ENCODE data around the gene AGXT2. TPM values are rescaled to one million over a fixed set of nuclear protein-coding genes. Genes with fewer than 3 reads are reported as not detected.
"Not testable (repeated sequence)": the region's sequence is repeated elsewhere in the genome, so short reads cannot be mapped to it uniquely, and the experiment has no call there.

AGXT2 gene
- total RNA-seq, 1 experiment from 2014 or later = not detected

DNA sequence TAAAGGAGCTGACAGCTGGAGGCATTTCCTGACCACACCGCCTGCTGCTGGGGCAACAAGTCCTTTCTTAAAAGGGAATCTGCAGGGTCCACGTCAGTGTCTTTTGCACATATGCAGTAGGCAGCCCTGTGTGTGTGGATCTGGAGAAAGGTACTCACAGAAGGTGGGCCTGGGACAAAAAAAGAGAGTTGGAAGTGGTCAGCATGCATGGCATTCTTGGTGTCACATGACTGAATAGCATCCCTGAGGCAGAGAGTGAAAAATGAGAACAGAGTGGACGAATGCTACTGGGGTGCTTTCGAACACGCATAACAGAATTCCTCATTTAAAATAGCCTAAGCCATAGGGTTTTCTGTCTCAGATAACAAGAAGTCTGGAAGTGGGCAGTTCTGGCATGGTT is 71.4 kb downstream of the AGXT2 start:
- Histone ChIP-seq H3K4me3 (ENCODE audit: low read length) (no peak overlapping the region), H3K9ac (ENCODE audit: low read length) (no peak overlapping the region), H4K20me1 (ENCODE audit: low read length) (no peaks in the 10 kb centered on the region), H3K4me1 (ENCODE audit: insufficient read depth, low read length) (no peaks in the 10 kb centered on the region), H2AFZ (ENCODE audit: low read length) (no peak overlapping the region), H3K9me3 (ENCODE audit: low read length) (no peaks in the 10 kb centered on the region), H3F3A (ENCODE audit: low read length, unreplicated experiment) (no peaks in the 10 kb centered on the region), H3K79me2 (ENCODE audit: low read length) (no peaks in the 10 kb centered on the region), H3K27me3 (ENCODE audit: low read length) (no peaks in the 10 kb centered on the region; the same call in 1 of the 2 replicates), H3K27ac (ENCODE audit: low read length) (no peak overlapping the region), H3K4me2 (ENCODE audit: low read length) (no peak overlapping the region), H3K36me3 (ENCODE audit: low read depth, low read length) (no peaks in the 10 kb centered on the region), H3K9me2 (replicated peaks; ENCODE audit: low read length) (no peaks in the 10 kb centered on the region)
- CTCF ChIA-PET = no interaction called here
- DNase-seq (no peak), ATAC-seq (no peak)
- intact Hi-C loops (cut with micrococcal nuclease) = no loop called here
- POLR2A ChIA-PET (ENCODE audit: unreplicated experiment) = no interaction called here
- TF ChIP-seq EZH2 (IDR thresholded peaks at IDR 0.05; ENCODE audit: low read length, unreplicated experiment) = no peak
- TF ChIP-seq, protein P1, sequence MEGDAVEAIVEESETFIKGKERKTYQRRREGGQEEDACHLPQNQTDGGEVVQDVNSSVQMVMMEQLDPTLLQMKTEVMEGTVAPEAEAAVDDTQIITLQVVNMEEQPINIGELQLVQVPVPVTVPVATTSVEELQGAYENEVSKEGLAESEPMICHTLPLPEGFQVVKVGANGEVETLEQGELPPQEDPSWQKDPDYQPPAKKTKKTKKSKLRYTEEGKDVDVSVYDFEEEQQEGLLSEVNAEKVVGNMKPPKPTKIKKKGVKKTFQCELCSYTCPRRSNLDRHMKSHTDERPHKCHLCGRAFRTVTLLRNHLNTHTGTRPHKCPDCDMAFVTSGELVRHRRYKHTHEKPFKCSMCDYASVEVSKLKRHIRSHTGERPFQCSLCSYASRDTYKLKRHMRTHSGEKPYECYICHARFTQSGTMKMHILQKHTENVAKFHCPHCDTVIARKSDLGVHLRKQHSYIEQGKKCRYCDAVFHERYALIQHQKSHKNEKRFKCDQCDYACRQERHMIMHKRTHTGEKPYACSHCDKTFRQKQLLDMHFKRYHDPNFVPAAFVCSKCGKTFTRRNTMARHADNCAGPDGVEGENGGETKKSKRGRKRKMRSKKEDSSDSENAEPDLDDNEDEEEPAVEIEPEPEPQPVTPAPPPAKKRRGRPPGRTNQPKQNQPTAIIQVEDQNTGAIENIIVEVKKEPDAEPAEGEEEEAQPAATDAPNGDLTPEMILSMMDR (conservative IDR thresholded peaks at IDR 0.05; ENCODE audit: low read depth, low read length) = no peak
- no peak for TF ChIP-seq EZH2phosphoT487 (IDR thresholded peaks at IDR 0.05; ENCODE audit: borderline replicate concordance, low read length)
- BruUV-seq (replicated peaks) = no TSS peak

DNA sequence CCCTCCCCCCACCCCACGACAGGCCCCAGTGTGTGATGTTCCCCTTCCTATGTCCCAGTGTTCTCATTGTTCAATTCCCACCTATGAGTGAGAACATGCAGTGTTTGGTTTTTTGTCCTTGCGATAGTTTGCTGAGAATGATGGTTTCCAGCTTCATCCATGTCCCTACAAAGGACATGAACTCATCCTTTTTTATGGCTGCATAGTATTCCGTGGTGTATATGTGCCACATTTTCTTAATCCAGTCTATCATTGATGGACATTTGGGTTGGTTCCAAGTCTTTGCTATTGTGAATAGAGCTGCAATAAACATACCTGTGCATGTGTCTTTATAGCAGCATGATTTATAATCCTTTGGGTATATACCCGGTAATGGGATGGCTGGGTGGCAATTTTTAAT is 76.1 kb downstream of the AGXT2 start:
- H2AFZ ChIP-seq (ENCODE audit: low read length); H3K79me2 ChIP-seq (ENCODE audit: low read length); H4K20me1 ChIP-seq (ENCODE audit: low read length); ATAC-seq; BruUV-seq (replicated peaks); CTCF ChIA-PET; H3K36me3 ChIP-seq (ENCODE audit: low read depth, low read length); H3K4me1 ChIP-seq (ENCODE audit: insufficient read depth, low read length); H3K4me3 ChIP-seq (ENCODE audit: low read length); H3K9ac ChIP-seq (ENCODE audit: low read length); DNase-seq; H3K27me3 ChIP-seq (ENCODE audit: low read length); POLR2A ChIA-PET (ENCODE audit: unreplicated experiment); H3K9me3 ChIP-seq (ENCODE audit: low read length); intact Hi-C loops (cut with micrococcal nuclease); H3K9me2 ChIP-seq (replicated peaks; ENCODE audit: low read length); H3K27ac ChIP-seq (ENCODE audit: low read length); H3K4me2 ChIP-seq (ENCODE audit: low read length); H3F3A ChIP-seq (ENCODE audit: low read length, unreplicated experiment): not testable (repeated sequence)

DNA sequence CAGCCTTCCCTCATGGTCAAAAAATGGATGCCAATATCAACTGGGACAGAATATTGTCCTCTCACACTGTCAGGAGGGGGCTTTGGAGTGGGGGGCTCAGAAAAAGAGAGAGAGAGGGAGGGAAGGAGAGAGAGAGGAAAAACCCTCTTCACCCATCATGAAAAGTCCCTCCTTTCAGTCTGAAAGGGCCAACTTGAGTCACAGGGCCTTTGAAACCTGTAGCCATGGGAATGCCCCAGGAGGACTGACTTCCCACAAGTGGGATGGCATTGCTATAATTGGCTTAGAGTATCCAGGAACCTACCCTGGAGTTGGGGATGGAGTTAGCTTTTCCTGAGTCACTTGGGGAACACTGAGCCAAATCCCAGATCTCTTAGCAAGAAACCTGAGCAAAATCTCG is 77.2 kb downstream of the AGXT2 start:
- ChIA-PET POLR2A (ENCODE audit: unreplicated experiment) (no interaction called here), CTCF (no interaction called here)
- TF ChIP-seq EZH2 (IDR thresholded peaks at IDR 0.05; ENCODE audit: low read length, unreplicated experiment) = no peak
- no peak for TF ChIP-seq EZH2phosphoT487 (IDR thresholded peaks at IDR 0.05; ENCODE audit: borderline replicate concordance, low read length)
- TF ChIP-seq, protein P1 (conservative IDR thresholded peaks at IDR 0.05; ENCODE audit: low read depth, low read length) = no peak
- ATAC-seq = no peak
- no peaks in the 10 kb centered on the region for H3K9me2 ChIP-seq (replicated peaks; ENCODE audit: low read length)
- H3K4me1 ChIP-seq (ENCODE audit: insufficient read depth, low read length) = no peaks in the 10 kb centered on the region
- H3K4me2 ChIP-seq (ENCODE audit: low read length) = no peak overlapping the region
- H3K27me3 ChIP-seq (ENCODE audit: low read length) = no peaks in the 10 kb centered on the region
- no peak overlapping the region for H3K27ac ChIP-seq (ENCODE audit: low read length)
- no peak for DNase-seq
- no TSS peak for BruUV-seq (replicated peaks)
- H2AFZ ChIP-seq (ENCODE audit: low read length) = no peak overlapping the region
- intact Hi-C loops (cut with micrococcal nuclease) = no loop called here
- no peaks in the 10 kb centered on the region for H4K20me1 ChIP-seq (ENCODE audit: low read length)
- H3K9me3 ChIP-seq (ENCODE audit: low read length) = no peaks in the 10 kb centered on the region
- no peaks in the 10 kb centered on the region for H3F3A ChIP-seq (ENCODE audit: low read length, unreplicated experiment)
- no peaks in the 10 kb centered on the region for H3K79me2 ChIP-seq (ENCODE audit: low read length)
- H3K4me3 ChIP-seq (ENCODE audit: low read length) = no peak overlapping the region
- no peak overlapping the region for H3K9ac ChIP-seq (ENCODE audit: low read length)
- H3K36me3 ChIP-seq (ENCODE audit: low read depth, low read length) = no peaks in the 10 kb centered on the region
